CD14-positive monocyte (primary cell): Measurements from ENCODE around the gene CFAP300. TPM values are rescaled to one million over a fixed set of nuclear protein-coding genes. Genes with fewer than 3 reads are reported as not detected.

ENCODE experiments used
- DNase-seq, 3 donors: peaks; one replicate each; pipeline ENCODE4 v3.0.0-alpha.2; 2011 to 2022
- H2AFZ ChIP-seq: 2 replicates; pipeline ENCODE4 v1.6.0; 2012; ENCODE audit warnings: mild to moderate bottlenecking, low read depth, low read length, inconsistent platforms; ENCODE audit not compliant: insufficient read depth, poor library complexity, severe bottlenecking
- H3K27ac ChIP-seq, 2 donors: 1 replicate in 1 of 2; 2 replicates in 1 of 2; pipeline ENCODE4 v1.5.1; 2012 to 2013; ENCODE audit warnings: low read length in 2 of 2, control low read depth in 1 of 2, inconsistent platforms in 1 of 2, low read depth in 1 of 2, mild to moderate bottlenecking in 1 of 2
- H3K27me3 ChIP-seq, 2 donors: one replicate each; pipeline versions ENCODE4 v1.6.0 to v1.6.1; 2011 to 2013; ENCODE audit warnings: low read length in 2 of 2; ENCODE audit not compliant: control insufficient read depth in 2 of 2, insufficient read depth in 2 of 2
- H3K36me3 ChIP-seq, 2 donors: replicated peaks in 1 of 2; 1 replicate in 1 of 2; 2 replicates in 1 of 2; pipeline versions ENCODE4 v1.5.1 to v1.6.1; 2012 to 2013; ENCODE audit warnings: low read length in 2 of 2, control low read depth in 1 of 2, inconsistent platforms in 1 of 2, mild to moderate bottlenecking in 1 of 2; ENCODE audit not compliant: insufficient read depth in 2 of 2, control insufficient read depth in 1 of 2
- H3K4me1 ChIP-seq, 2 donors: 1 replicate in 1 of 2; 2 replicates in 1 of 2; pipeline versions ENCODE4 v1.5.1 to v1.6.1; 2012 to 2013; ENCODE audit warnings: low read length in 2 of 2, control low read depth in 1 of 2, inconsistent platforms in 1 of 2, mild to moderate bottlenecking in 1 of 2, moderate library complexity in 1 of 2; ENCODE audit not compliant: insufficient read depth in 2 of 2, control insufficient read depth in 1 of 2
- H3K4me2 ChIP-seq: replicated peaks from 2 replicates; pipeline ENCODE3; 2012; ENCODE audit warnings: low read length, moderate library complexity, mild to moderate bottlenecking; ENCODE audit not compliant: poor library complexity, severe bottlenecking; ENCODE audit errors: extremely low read depth
- H3K4me3 ChIP-seq, 3 experiments: fragments of 200-600 bp in 1 of 3; sonication (generic) in 1 of 3; replicated peaks in 1 of 3; 1 replicate in 2 of 3; 2 replicates in 1 of 3; pipeline ENCODE4 v1.5.1; 2011 to 2013; ENCODE audit warnings: low read length in 3 of 3, mild to moderate bottlenecking in 3 of 3, control low read depth in 2 of 3, low read depth in 2 of 3, inconsistent platforms in 1 of 3, moderate library complexity in 1 of 3
- H3K79me2 ChIP-seq: 2 replicates; pipeline ENCODE4 v1.6.0; 2012; ENCODE audit warnings: mild to moderate bottlenecking, control low read depth, inconsistent platforms, low read length, moderate library complexity; ENCODE audit not compliant: insufficient read depth
- H3K9ac ChIP-seq: 2 replicates; pipeline ENCODE4 v1.6.0; 2017; ENCODE audit warnings: low read length, mild to moderate bottlenecking; ENCODE audit not compliant: insufficient read depth, poor library complexity, severe bottlenecking
- H3K9me3 ChIP-seq, 2 donors: replicated peaks in 1 of 2; 1 replicate in 1 of 2; 2 replicates in 1 of 2; pipeline versions ENCODE4 v1.5.1 to v1.6.1; 2012 to 2013; ENCODE audit warnings: low read length in 2 of 2, control low read depth in 1 of 2; ENCODE audit not compliant: control insufficient read depth in 1 of 2, insufficient read depth in 1 of 2
- H4K20me1 ChIP-seq: 2 replicates; pipeline ENCODE4 v1.6.0; 2012; ENCODE audit warnings: mild to moderate bottlenecking, low read length, control low read depth, moderate library complexity; ENCODE audit not compliant: insufficient read depth
- H3K27ac Mint-ChIP-seq, 7 donors: one replicate each; pipeline ENCODE4 v1.8.0; 2020; ENCODE audit warnings: mild to moderate bottlenecking in 7 of 7, mixed read lengths in 7 of 7, moderate library complexity in 6 of 7, inconsistent platforms in 2 of 7
- H3K27me3 Mint-ChIP-seq, 3 donors: one replicate each; pipeline ENCODE4 v1.8.0; 2021 to 2022; ENCODE audit warnings: low read depth in 3 of 3, mild to moderate bottlenecking in 3 of 3, mixed read lengths in 3 of 3, moderate library complexity in 3 of 3, inconsistent platforms in 1 of 3
- H3K36me3 Mint-ChIP-seq, 2 donors: one replicate each; pipeline ENCODE4 v1.8.0; 2020; ENCODE audit warnings: mixed read lengths in 2 of 2, inconsistent platforms in 1 of 2, mild to moderate bottlenecking in 1 of 2
- H3K4me1 Mint-ChIP-seq: one replicate; pipeline ENCODE4 v1.8.0; 2020; ENCODE audit warnings: mild to moderate bottlenecking, mixed read lengths
- H3K4me3 Mint-ChIP-seq, 2 donors: one replicate each; pipeline ENCODE4 v1.8.0; 2020; ENCODE audit warnings: mild to moderate bottlenecking in 2 of 2, mixed read lengths in 2 of 2, moderate library complexity in 1 of 2
- H3K9me3 Mint-ChIP-seq, 7 donors: one replicate each; pipeline ENCODE4 v1.8.0; 2020 to 2022; ENCODE audit warnings: mixed read lengths in 7 of 7, mild to moderate bottlenecking in 6 of 7, moderate library complexity in 6 of 7, inconsistent platforms in 2 of 7
- CTCF ChIP-seq: fragments of 200-600 bp; IDR thresholded peaks from one replicate; pipeline ENCODE4 v1.8.0; 2022; ENCODE audit warnings: antibody characterized with exemption, mild to moderate bottlenecking
- WGBS: methylation state at CpG from one replicate; pipeline ENCODE4 v1.1.5; 2013; ENCODE audit warnings: missing lambda C conversion rate; ENCODE audit not compliant: insufficient coverage; 5-methylcytosine and 5-hydroxymethylcytosine counted together
- intact Hi-C, 2 donors: fragments of 100-400 bp; cut with micrococcal nuclease; formaldehyde crosslinking; loops; one replicate each; pipeline versions ENCODE4 v1.15.0 to v1.15.1; 2023
- polyA plus RNA-seq, 3 donors: library from polyadenylated mRNA; depleted of rRNA in 1 of 3; unstranded in 2 of 3; stranded (reverse) in 1 of 3; fragments of 300-500 nt in 2 of 3; fragments of >200 nt in 1 of 3; fragmentation: Illumina TruSeq in 2 of 3; gene quantifications; 1 replicate in 2 of 3; 2 replicates in 1 of 3; pipeline ENCODE4 v1.2.3, GENCODE V29; 2012 to 2021

Gene CFAP300
- polyA plus RNA-seq, 3 donors = not detected

- peak overlapping the region in 1 of 3 experiments; percentile 9 for H3K4me3 ChIP-seq
- no peak overlapping the region for H2AFZ ChIP-seq
- H3K4me2 ChIP-seq = no peak overlapping the region
- Mint-ChIP-seq H3K4me3 (peak overlapping the region; percentile 25 to 78), H3K36me3 (peaks cover 2 to 5% of the 10 kb centered on the region in 2 donors), H3K9me3 (peaks cover 0 to 27% (median 8%) of the 10 kb centered on the region in 7 donors), H3K4me1 (peaks cover 12% of the 10 kb centered on the region), H3K27ac (no peak overlapping the region), H3K27me3 (peaks cover 79 to 92% (median 87%) of the 10 kb centered on the region in 3 donors)
- peaks cover 16 to 24% of the 10 kb centered on the region in 2 donors for H3K4me1 ChIP-seq
- DNase-seq = peak in 1 of 3 donors; percentile 25
- H4K20me1 ChIP-seq = no peaks in the 10 kb centered on the region
- H3K9ac ChIP-seq = no peak overlapping the region
- H3K9me3 ChIP-seq = peaks cover 3 to 18% of the 10 kb centered on the region in 2 donors
- WGBS = 5% methylated on average over 9 of the region's 20 CpGs
- H3K27ac ChIP-seq = no peak overlapping the region
- peaks cover 92 to 96% of the 10 kb centered on the region in 2 donors for H3K27me3 ChIP-seq
- no peaks in the 10 kb centered on the region for H3K36me3 ChIP-seq
- H3K79me2 ChIP-seq = no peaks in the 10 kb centered on the region
- no peak for TF ChIP-seq CTCF
- intact Hi-C loops = no loop called here
These were observed 64.7 kb downstream of the CFAP300 start for GRCh38 chr11:102111787-102112508.

GRCh38 chr11:102112509-102112821 lies 65.2 kb downstream of the CFAP300 start:
- Histone ChIP-seq H4K20me1 (no peaks in the 10 kb centered on the region), H3K79me2 (no peaks in the 10 kb centered on the region), H3K36me3 (no peaks in the 10 kb centered on the region), H3K9me3 (peaks cover 3 to 18% of the 10 kb centered on the region in 2 donors), H3K4me3 (no peak overlapping the region), H3K27me3 (peaks cover 92 to 96% of the 10 kb centered on the region in 2 donors), H3K27ac (no peak overlapping the region), H3K4me1 (peaks cover 16 to 24% of the 10 kb centered on the region in 2 donors), H3K4me2 (no peak overlapping the region), H3K9ac (no peak overlapping the region), H2AFZ (no peak overlapping the region)
- peaks cover 0 to 27% (median 8%) of the 10 kb centered on the region in 7 donors for H3K9me3 Mint-ChIP-seq
- intact Hi-C loops = no loop called here
- H3K27ac Mint-ChIP-seq = no peak overlapping the region
- no peak for DNase-seq
- no peak for TF ChIP-seq CTCF
- peak overlapping the region in 1 of 2 donors; percentile 78 for H3K4me3 Mint-ChIP-seq
- peaks cover 81 to 92% (median 87%) of the 10 kb centered on the region in 3 donors for H3K27me3 Mint-ChIP-seq
- WGBS = no CpG with 5 or more reads among the region's 5 CpGs
- peaks cover 2 to 5% of the 10 kb centered on the region in 2 donors for H3K36me3 Mint-ChIP-seq
- H3K4me1 Mint-ChIP-seq = peaks cover 12% of the 10 kb centered on the region
